Measurements from ENCODE around the gene RPIA. TPM values are rescaled to one million over a fixed set of nuclear protein-coding genes. Genes with fewer than 3 reads are reported as not detected.

Gene RPIA
- total and polyA plus RNA-seq, 2 of the 4 experiments (the other 2 are of a cell fraction) = 4.1 to 8.6 TPM

- no peak for TF ChIP-seq BHLHE40 (IDR thresholded peaks at IDR 0.05; ENCODE audit: low read depth, low read length)
Measured at GRCh38 chr2:88690591-88691338, 708 bp upstream of the RPIA start (continued).

GRCh38 chr2:88692187-88692586, 714 bp downstream of the RPIA start:
- Histone ChIP-seq H3K4me3 (ENCODE audit: insufficient read depth, low read depth, low read length) (peak overlapping the region; percentile 67), H3K4ac (ENCODE audit: low read depth, low read length) (no peak overlapping the region), H3K27me3 (ENCODE audit: control insufficient read depth, insufficient read depth, low read length) (no peaks in the 10 kb centered on the region), H4K20me1 (ENCODE audit: insufficient read depth, low read length) (no peaks in the 10 kb centered on the region), H3K56ac (ENCODE audit: extremely low read depth, insufficient read depth, low read length) (no peak overlapping the region), H3K9me3 (ENCODE audit: control insufficient read depth, insufficient read depth, low read length) (no peaks in the 10 kb centered on the region), H2BK120ac (ENCODE audit: low read depth, low read length) (no peak overlapping the region), H3K4me2 (ENCODE audit: low read depth, low read length) (peak overlapping the region; percentile 77), H4K5ac (ENCODE audit: low read depth, low read length) (no peak overlapping the region), H2AK9ac (replicated peaks; ENCODE audit: low read depth, low read length, poor library complexity) (peak overlapping the region; percentile 85), H3K27ac (ENCODE audit: insufficient read depth, low read length) (no peak overlapping the region), H3K23ac (ENCODE audit: low read depth, low read length) (peak overlapping the region; percentile 60; the same call in 1 of the 2 replicates), H3K18ac (ENCODE audit: low read depth, low read length) (no peak overlapping the region), H2BK20ac (ENCODE audit: low read depth, low read length) (no peak overlapping the region), H3K4me1 (ENCODE audit: control insufficient read depth, insufficient read depth, low read length) (no peaks in the 10 kb centered on the region), H4K91ac (ENCODE audit: insufficient read depth, low read depth, low read length) (peak overlapping the region; percentile 2; the same call in 1 of the 2 replicates), H3K36me3 (ENCODE audit: control insufficient read depth, insufficient read depth, low read length) (no peaks in the 10 kb centered on the region), H2BK15ac (ENCODE audit: low read depth, low read length) (no peak overlapping the region), H3K14ac (replicated peaks; ENCODE audit: low read depth, low read length) (peak overlapping the region; percentile 57), H2AK5ac (ENCODE audit: low read depth, low read length) (no peak overlapping the region), H2BK5ac (ENCODE audit: low read depth, low read length, poor library complexity, severe bottlenecking) (no peak overlapping the region), H3K79me1 (ENCODE audit: low read depth in 1 of 2, low read length in 2 of 2) (peaks cover 29 to 45% of the 10 kb centered on the region in 2 experiments), H3K9me1 (ENCODE audit: insufficient read depth, low read length) (peaks cover 9% of the 10 kb centered on the region; the same call in 1 of the 2 replicates), H3K9ac (ENCODE audit: low read depth, low read length) (peak overlapping the region; percentile 35), H4K8ac (ENCODE audit: low read depth in 2 of 2, low read length in 2 of 2) (no peak overlapping the region), H2AFZ (replicated peaks; ENCODE audit: low read length, poor library complexity) (peak overlapping the region; percentile 99)
- WGBS, 2 experiments (ENCODE audit: extremely low coverage in 2 of 2, insufficient read length in 1 of 2) = no CpG with 5 or more reads among the region's 11 CpGs
- intact Hi-C loops (cut with micrococcal nuclease) = no loop called here
- dilution Hi-C loops (cut with HindIII; ENCODE audit: low sequenced_read_pairs, unreplicated experiment) = no loop called here
- ChIA-PET POLR2A (ENCODE audit: unreplicated experiment) (no interaction called here), CTCF (interaction anchor here (0.6 to 1.8 kb wide), 3 partner anchors 9 to 19 kb away, joined by 3 to 6 read pairs (median 5); no protein-coding TSS in a partner anchor)
- in situ Hi-C loops (cut with MboI; ENCODE audit: low sequenced_read_pairs) = no loop called here
- no peak; the same call in 1 of the 2 replicates for ATAC-seq (ENCODE audit: low read depth)
- no TSS peak for BruUV-seq (replicated peaks)
- peak; percentile 7 for DNase-seq
- TF ChIP-seq NFE2L2 (IDR thresholded peaks at IDR 0.05; ENCODE audit: low read depth, low read length) = no peak
- no peak for TF ChIP-seq MAZ (IDR thresholded peaks at IDR 0.05; ENCODE audit: borderline replicate concordance, low read depth, low read length)
- no peak for TF ChIP-seq CHD1 (IDR thresholded peaks at IDR 0.05; ENCODE audit: low read depth, low read length)
- TF ChIP-seq, protein P1, sequence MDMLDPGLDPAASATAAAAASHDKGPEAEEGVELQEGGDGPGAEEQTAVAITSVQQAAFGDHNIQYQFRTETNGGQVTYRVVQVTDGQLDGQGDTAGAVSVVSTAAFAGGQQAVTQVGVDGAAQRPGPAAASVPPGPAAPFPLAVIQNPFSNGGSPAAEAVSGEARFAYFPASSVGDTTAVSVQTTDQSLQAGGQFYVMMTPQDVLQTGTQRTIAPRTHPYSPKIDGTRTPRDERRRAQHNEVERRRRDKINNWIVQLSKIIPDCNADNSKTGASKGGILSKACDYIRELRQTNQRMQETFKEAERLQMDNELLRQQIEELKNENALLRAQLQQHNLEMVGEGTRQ (IDR thresholded peaks at IDR 0.05; ENCODE audit: low read depth, low read length) = no peak
- no peak for TF ChIP-seq POLR2A (IDR thresholded peaks at IDR 0.05; ENCODE audit: low read depth, low read length)
- no peak for TF ChIP-seq RFX5 (IDR thresholded peaks at IDR 0.05; ENCODE audit: low read depth, low read length)
- TF ChIP-seq RCOR1 (IDR thresholded peaks at IDR 0.05; ENCODE audit: insufficient replicate concordance, low read length) = no peak
- no peak for TF ChIP-seq MXI1 (IDR thresholded peaks at IDR 0.05; ENCODE audit: borderline replicate concordance, low read depth, low read length)
- TF ChIP-seq MAFK (IDR thresholded peaks at IDR 0.05; ENCODE audit: low read depth, low read length) = no peak
- TF ChIP-seq BHLHE40 (IDR thresholded peaks at IDR 0.05; ENCODE audit: low read depth, low read length) = no peak
- no peak for TF ChIP-seq SMC3 (IDR thresholded peaks at IDR 0.05; ENCODE audit: low read depth, low read length)
- TF ChIP-seq, protein P2, sequence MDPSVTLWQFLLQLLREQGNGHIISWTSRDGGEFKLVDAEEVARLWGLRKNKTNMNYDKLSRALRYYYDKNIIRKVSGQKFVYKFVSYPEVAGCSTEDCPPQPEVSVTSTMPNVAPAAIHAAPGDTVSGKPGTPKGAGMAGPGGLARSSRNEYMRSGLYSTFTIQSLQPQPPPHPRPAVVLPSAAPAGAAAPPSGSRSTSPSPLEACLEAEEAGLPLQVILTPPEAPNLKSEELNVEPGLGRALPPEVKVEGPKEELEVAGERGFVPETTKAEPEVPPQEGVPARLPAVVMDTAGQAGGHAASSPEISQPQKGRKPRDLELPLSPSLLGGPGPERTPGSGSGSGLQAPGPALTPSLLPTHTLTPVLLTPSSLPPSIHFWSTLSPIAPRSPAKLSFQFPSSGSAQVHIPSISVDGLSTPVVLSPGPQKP (IDR thresholded peaks at IDR 0.05; ENCODE audit: borderline replicate concordance, low read depth, low read length) = no peak
- no peak for TF ChIP-seq FOS (IDR thresholded peaks at IDR 0.05; ENCODE audit: low read depth, low read length)
